Measurements from ENCODE around the gene PRKCE.

The PRKCE gene

DNA sequence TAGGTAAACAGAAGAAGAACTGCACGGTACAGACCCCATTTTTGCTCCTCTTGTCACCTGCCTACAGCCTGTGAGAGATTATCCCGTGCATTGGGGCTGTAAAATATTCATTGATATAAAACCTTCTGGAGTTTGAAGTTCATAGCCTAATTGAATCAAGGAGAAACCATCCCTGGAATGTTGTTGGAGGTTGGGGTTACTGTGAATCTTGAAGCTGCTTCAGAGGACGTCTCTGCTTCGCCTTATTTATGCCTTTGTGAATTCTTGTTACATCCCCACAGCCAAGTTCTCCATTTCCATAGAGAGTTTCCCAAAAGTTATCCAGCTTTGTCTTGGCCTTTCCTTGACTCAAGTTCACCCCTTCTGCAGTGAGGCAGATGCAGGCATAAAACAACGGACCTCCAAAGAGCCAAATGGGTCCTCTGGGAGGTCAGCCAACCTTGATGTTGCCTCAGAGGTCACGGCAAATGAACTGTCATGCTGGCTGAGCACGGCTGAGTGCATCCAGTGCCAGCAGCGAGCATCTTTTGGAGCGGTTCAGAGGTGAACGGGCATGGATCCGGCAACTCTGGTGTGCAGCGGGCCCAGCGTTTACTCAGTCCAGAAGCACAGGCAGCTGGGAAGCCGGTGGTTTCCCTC is 317.6 kb downstream of the PRKCE start:
- peak; percentile 55 for DNase-seq

DNA sequence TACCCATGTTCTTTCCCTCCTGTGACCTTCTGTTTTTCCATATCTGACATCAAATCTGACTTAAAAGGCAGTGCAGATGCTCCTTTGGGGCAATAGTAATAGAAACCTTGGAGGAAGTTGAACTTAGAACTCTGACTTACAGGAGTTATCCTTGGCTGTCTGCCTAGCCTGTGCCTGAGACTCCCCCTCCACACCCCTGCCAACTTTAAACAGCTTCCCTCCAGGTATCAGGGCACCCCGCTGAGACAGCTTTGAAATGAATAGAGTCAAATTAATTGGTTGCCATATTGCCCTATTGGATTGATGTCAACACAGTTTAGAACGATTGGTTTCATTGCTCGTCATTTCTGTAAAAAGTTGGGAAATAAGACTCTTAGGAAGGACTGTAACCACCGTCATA is 322.0 kb downstream of the PRKCE start:
- DNase-seq: no peak

DNA sequence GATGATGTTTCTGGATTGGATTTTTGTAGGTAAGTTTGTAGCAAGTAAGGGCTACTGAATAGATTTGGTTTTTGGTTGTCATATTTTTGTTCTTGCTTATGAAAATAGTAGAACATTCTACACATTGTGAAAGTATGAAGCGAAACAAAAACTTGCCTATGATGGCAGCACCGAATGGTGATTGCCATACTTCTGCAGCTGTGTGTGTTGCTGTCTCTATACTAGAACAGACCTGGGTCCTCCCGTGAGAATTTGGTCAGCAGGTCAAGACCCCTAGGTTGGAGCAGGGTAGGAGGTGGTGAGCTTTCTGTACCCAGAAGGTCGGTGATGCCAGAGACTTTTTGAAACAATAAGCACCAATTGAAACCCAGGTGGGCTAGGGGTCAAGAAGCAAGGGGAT is 322.6 kb downstream of the PRKCE start:
- no peak for DNase-seq

DNA sequence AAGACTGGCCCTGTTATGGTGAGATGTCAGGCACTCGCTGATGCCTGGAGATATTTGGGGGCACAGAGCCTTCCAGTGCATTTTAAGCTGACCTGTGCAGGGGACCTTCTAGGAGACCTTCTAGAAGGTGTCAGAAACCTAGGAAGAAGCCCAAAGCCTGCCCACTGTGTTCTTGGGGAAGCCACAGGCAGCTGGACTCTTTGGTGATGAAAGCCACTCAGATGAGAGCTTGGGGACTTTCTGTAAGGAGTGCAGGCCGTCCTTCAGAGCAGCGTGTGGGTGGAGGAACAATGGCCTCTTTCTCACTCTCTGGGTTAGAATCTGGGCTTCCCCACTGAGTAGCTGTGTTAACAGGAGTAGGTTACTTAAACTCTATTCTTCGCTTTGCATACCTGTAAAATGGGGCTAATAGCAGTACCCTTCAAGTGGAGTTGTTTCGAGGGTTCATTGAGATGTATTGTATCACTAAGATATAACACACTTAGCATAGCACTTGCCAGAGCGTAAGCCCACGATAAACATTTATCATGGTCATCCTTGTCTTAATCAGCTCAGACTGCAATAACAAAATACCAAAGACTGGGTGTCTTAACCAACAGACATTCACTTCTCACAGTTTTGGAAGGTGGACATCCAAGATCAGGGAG is 323.4 kb downstream of the PRKCE start:
- DNase-seq: no peak

DNA sequence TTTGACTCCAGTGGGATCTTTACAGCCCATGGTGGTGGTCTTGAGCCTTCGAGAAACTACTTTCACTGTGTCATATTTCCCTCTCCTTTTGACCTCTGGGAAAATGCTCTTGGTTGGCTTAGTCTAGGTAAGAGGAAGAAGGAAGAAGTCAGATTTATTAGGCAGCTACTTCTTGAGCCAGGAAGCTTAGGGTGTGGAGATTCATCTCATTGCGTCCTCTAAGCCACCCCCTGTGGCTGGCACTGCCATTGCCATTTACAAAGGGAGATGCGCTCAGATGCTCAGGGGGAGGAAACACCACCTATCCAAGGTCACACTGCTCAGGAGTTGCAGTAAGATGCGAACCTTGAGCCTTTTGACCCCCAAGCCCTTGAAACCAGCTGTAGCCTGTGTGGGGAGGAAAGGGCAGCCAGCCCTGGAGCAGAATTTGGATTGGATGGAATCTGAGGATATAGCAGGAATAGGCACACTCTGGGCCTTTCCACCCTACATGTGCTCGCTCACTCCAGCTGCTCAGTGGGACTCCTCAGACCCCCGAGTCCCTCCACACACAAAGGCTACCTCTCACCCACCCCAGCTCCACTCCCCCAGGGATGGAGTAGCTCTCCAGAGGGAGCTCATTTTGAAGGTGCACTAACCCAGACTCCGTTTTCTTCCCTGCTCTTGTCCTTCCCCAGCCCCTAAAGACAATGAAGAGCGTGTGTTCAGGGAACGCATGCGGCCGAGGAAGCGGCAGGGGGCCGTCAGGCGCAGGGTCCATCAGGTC is 324.5 kb downstream of the PRKCE start:
- DNase-seq: no peak

DNA sequence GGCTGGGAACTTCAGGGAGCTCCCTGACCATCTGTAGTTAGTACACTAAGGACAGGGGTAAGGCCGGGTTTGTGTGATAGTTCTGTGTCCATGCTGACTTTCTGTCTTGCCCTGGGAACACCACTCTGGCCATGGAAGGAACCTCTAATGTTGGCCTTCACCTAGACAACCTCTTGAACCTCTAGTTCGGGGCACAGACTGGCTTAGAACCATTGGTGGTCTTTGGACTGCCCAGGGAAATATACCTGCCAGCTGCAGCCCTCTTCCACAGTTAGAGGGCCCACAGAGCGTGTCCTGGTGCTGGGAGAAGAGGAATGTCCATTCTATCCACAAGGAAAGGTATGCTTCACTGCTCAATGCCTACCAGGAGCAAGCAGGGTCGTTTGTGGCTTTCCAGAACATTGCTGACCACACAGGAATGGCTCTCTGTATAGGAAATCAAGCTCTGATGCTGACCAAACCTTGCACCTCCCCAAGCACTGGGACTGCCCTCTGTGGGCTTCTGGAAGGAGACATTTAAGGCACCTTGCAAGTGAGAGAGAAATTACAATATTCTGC is 326.9 kb downstream of the PRKCE start:
- DNase-seq: no peak

DNA sequence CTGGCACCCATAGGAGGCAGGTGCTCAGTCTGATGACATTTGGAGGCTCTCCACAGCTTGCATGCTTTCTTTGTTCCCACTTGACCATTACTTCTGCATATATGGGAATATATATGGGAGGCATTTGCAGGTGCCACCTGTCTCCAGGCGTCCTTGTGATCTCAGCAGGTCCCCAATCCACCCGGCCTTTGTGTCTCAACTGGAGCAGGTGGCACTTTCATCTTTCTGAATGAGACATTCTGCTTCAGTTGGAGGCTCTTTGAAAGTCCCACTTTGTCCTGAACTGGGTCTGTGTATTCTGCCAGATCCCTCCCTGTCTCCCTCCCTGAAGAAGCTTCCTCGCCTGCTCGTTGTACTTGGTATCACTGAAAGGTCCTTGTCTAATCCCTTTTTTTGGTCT is 327.6 kb downstream of the PRKCE start:
- no peak for DNase-seq

DNA sequence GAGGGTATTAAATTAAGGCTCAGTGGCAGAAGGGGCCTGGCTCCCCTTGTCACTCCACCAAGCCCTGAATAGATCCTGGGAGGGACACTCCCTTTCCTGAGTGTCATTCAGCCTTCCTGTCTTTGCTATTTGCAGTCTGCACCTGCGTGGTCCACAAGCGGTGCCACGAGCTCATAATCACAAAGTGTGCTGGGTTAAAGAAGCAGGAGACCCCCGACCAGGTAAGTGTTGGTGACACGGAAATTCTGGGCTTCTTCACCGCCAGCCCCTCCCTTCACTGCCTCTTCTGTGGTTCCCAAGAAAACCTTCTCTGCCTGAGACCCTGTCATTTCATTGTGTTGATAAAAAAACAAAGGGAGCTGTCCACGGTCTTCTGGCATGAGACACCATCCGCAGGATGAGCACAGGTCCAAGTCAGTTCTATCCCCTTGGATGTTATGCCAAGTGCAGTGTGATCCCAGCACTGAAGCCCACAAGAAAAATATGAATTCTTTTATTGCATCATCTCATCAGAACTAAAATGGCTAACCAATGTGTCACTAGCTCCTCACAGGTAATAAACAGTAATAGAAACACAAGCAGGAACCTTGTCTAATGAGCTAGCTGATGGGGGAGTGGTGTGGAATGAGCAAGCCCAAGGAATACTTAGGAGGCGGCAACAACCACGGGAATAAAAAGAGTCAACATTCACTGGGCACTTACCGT is 328.8 kb downstream of the PRKCE start:
- no peak for DNase-seq

DNA sequence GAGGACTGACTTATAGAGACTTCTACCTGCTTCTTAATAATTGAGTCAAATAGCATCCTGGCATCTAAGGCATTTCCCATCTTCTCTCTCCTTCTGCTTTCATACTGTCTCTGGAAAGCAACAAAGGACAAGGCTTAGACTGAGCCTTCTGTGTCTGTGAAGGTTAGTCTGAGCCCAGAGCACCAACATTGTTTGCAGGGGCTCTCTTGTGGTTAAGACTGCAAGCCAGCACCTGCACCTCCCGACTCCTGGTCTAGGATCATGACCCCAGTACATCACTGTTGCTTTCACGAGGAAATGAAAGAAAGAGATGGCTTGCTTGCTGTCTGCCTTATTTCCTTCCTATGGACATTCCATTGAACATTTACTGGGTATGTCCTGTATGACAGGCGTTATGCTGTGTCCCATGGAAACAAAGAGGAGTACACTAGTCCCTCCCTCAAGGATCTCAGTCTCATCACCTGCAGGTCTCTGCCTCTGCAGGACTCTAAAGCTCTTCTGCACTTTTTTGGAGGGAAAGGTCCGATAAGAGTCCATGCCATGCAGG is 330.0 kb downstream of the PRKCE start:
- DNase-seq: no peak

DNA sequence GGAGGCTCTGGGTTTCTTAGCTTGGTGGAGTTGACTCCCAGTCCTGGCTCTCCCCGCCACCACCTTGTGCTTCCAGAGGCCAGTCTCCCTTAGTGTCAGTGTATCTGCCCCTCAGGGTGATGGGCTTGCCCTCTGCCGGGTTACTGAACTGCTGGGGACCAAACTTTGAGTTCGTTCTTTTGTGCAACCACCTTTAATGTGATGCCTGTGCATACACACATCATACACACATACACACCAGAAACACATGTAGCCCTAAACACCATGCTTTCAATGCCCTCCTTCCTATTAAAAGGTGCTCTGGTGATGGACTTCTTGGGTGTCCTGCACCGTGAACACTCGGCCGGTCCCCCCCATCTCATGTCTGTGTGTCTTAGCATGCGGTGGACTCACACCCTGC is 330.6 kb downstream of the PRKCE start:
- DNase-seq: no peak

DNA sequence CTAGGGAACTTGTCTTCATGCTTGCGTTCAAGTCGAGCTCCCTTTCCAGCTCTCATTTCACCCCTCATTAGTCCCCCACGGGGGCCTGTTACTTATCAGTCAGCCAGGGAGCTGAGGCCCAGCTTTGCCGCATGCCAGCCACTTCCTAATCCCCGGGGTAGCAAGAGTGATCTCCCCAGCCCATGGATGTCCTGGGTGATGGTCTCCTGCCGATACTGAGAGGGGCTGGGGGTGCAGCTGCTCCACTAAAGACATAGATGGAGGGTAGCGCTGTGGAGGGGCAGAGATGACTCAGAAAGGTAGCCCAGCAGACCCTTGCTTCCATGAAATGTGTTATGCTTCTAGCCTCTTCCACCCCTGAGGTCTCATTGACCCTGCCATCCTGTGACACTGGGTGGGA is 331.7 kb downstream of the PRKCE start:
- DNase-seq: no peak

DNA sequence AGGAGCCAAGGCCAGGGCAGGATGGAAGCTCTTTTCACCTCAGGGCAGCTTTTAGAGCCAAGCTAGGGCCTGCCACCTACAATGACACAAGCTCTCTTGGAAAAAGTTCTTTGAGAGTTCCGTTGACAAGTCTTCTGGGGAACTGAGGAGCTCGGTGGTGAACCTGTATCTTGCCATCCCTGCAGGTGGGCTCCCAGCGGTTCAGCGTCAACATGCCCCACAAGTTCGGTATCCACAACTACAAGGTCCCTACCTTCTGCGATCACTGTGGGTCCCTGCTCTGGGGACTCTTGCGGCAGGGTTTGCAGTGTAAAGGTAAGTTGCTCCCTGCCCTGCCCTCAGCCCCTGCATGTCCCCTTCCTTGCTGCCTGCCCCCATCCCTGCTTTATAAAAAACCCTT is 332.9 kb downstream of the PRKCE start:
- no peak for DNase-seq

DNA sequence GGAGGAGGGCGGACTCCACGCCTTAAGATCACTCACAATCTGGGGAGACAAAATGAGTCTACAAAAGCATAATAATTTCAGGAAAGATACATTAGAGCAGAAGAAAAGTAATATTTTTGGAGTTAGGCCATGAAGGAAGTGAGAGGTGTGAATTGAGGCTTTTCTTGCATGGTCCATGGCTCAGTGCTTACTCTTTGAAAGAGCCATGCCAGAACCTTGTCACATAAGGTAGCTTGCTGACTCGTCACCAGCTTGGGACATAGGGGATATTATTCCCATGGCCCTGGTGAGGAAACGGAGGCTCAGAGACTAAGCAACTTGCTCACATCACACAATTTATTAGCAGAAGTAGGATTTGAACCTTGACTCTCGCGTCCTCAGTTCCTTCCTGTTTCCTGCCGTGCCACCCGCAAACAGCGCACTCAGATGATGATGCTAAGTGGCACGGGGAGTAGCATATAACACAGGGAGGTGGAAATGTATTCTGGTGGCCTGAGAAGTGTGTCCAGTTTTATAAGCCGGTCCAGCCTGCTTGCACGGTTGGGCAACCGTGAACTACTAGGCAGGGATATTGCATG is 333.5 kb downstream of the PRKCE start:
- DNase-seq: no peak

DNA sequence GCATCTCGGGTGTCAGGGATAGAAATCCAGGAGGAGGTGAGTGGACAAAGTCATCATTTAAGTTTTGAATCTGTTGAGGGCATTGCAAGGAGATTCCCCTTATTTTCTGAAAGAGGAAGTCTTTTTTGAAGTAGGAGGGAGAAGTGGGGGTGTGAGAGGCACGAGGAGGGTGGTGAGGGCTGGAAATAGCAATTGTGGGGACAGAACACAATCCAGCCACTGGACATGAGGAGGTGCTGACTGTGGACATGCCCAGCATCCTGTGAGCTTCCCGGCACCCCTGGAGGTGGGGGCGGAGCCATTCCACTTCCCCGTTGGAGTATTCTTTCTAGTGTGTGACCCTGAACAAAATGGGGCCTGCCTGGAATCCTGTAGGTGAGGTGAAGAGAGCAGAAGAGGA is 335.0 kb downstream of the PRKCE start:
- DNase-seq: no peak

DNA sequence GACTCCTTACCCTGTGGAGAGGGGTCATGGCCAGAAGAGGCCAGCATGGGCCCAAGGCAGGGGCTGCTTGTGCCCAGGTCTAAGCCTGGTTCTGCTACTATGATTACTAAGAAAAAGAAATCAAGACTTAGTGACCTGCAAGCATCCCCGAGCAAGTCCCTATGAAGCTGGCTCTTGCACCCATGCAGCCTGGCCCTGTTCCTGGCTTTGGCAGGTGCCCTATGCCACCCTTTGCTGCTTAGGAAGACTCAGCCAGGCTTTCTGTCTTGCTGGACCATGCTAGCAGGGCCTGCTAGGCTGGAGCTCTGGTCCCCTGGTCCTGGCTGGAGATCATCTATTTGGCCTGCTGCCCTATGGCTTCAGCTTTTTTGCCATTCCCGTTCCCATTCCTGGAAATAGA is 336.4 kb downstream of the PRKCE start:
- DNase-seq: no peak

DNA sequence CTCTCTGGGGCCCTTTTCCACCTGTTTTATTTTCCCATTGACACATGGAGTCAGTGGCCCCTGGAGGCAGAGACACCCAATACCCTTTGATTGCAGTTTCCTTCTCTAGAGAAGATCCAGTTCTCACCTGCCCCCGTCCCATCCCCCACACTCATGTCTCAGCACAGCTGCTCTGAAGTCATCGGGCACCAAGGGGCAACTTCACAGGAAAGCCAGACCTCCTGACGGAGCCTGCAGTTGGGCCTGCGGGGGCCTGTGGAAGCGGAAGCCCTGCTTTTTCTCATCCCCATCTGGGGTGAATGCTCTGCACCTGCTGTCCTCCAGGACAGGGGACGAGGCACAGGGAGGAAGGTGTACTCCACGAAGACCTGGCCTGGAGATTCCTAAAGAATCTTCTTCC is 337.4 kb downstream of the PRKCE start:
- no peak for DNase-seq

DNA sequence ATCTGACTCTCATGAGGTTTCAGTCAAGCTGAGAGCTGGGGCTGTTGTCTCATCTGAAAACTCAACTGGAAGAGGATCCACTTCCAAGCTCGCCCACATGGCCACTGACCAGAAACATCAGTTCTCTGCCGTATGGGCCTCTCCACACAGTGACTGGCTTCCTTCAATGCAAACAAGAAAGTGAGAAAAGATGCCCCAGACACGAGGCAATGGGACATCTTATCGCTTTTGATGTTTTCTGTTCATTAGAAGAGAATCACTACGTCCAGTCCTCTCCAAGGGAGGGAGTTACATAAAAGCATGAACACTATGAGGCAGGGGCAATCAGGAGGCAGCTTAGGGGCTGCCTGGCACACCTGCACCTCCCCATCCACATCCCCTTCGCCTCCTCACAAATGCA is 338.7 kb downstream of the PRKCE start:
- DNase-seq: no peak

DNA sequence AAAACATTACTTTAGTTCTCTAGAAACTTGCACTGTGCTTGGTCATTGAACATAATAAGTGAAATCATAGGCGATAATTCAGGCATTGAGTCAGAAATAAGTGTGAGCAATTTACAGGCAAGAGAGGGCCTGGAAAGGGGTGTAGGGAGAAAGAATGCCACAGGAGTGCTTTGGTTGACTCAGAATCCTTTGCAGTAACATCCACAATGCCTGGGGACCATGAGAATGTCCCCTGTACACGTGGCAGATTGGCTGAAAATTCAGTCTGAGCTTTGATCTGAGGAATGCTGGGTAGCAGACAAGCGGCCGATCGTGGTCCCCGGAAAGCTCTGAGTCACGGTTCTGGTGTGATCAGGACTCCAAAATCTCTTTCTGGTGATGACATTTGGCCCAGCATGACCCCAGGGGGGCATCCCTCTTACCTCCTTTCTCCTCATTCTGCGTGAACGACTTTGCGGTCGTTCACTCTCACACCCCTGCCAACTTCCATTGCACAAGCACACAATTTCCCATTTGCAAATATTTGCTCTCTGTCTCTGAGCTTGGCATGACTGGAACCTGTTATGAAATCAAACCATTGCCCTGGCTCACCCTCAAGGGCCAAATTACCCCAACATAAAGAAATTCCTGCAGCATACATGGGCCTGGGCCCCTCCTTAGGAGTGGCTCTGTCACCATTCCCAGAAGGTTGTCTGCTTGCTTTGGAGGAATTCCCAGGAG is 340.7 kb downstream of the PRKCE start:
- DNase-seq: peak; percentile 95

DNA sequence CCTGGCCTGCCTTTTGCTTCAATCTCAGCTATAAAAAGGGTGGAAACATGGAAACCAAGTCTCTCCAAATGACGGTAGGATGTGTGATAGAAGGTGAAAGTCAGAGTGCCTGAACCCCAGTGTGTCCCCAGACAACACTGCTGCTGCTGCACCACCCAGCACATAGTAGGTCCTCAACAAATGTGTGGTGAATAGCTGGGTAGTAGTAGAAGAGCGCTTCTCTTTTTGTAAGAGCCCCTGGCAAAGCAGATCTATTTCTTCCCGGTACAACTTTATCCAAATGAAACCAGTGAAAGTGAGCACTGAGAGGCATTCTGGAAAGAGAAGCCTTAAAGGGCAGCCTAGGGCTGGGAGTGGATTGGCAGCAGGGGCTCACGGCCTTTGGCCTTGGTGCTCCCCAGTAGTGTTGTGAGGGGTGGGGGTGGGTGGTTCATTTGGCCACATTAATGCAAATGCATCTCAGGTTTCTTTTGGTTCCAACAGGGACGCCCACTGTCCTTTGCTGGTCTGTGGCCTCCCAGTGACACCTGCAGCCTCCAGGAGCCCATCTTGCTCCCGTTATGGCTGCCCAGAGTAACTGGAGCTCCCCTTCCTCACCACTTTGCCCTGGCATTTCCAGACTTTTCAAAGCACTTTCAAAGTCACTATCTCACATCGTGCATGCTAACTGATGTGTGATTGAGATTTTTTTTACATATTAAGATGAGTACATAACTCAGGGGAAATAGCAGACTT is 341.4 kb downstream of the PRKCE start:
- DNase-seq: no peak

DNA sequence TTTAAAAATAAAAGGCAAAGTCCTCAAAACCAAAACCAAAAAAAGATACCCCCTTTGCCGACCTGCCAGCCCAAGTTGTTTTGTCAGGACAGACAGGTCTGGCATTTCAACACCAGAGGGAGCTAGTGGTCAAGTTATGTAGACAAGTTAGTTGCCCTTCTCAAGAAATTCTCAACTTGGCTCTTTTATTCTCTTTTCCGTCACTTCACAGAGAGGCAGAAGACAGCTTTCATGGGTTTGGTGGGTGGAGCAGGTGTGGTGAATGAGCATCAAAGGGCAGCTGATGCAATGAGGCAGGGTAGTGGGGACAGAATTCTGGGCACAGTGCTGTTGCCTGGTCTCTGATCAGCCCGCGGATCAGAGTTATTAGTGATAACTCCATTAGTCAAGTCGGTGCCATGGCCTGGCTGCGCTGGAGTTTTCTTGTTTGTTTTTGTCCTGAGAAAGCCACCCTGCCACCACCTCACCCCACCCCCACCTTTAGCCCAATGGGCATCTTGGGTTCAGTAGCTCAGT is 342.1 kb downstream of the PRKCE start:
- DNase-seq: peak; percentile 77

DNA sequence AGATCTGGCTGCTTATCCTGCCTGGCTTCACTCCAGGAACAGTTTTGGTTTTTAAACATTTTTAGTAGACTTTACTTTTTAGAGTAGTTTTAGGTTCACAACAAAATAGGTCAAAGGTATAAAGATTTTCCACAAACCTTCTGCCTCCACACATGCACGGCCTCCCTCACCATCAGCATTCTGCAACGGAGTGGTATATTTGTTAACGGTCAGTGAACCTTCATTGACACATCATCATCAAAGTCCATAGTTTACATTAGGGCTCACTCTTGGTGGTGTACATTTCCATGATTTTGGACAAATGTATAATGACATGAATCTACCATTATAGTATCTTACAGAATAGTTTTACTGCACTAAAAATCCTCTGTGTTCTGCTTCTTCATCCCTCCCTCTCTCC is 342.6 kb downstream of the PRKCE start:
- no peak for DNase-seq

All from fibroblast of skin of back (primary cell).